ENCODE measurements around the gene SBNO2.

Gene SBNO2

DNA sequence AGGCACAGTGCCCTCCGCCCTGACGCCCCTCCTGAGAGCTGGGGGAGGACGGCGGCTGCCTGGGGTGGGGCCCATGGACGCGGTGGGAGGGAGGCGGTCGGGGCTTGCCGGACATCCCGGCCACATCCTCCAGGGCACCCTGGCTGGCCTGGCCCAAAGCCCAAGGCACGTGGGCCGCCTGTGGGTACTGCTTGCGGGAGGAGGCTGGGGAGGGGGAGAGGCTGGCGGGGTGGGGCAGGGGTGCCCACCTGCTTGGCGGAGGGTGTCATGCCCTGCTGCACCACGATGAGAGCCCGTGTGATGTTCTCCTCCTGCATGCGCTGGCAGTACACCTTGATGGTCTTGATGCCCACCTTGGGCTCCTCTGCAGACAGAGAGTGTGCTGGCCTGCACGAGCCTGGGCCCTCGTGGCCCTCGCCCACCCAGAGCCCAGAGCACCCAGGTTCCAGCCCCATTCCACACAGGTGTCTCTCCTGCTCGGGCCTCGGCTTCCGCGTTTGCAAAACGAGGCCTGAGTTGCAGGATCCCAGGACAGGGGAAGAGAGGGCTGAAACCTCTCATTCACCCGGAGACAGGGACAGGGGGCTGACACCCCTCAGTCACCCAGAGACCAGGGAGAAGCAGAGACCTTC is 82.4 kb downstream of the SBNO2 start:
- TF ChIP-seq, protein P1, sequence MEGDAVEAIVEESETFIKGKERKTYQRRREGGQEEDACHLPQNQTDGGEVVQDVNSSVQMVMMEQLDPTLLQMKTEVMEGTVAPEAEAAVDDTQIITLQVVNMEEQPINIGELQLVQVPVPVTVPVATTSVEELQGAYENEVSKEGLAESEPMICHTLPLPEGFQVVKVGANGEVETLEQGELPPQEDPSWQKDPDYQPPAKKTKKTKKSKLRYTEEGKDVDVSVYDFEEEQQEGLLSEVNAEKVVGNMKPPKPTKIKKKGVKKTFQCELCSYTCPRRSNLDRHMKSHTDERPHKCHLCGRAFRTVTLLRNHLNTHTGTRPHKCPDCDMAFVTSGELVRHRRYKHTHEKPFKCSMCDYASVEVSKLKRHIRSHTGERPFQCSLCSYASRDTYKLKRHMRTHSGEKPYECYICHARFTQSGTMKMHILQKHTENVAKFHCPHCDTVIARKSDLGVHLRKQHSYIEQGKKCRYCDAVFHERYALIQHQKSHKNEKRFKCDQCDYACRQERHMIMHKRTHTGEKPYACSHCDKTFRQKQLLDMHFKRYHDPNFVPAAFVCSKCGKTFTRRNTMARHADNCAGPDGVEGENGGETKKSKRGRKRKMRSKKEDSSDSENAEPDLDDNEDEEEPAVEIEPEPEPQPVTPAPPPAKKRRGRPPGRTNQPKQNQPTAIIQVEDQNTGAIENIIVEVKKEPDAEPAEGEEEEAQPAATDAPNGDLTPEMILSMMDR (IDR thresholded peaks at IDR 0.05; ENCODE audit: insufficient read depth, low read depth, low read length, missing control alignments) = no peak
- no peak overlapping the region for H3K4me3 ChIP-seq (ENCODE audit: low read length)
- no peak for DNase-seq (ENCODE audit: low read depth)

DNA sequence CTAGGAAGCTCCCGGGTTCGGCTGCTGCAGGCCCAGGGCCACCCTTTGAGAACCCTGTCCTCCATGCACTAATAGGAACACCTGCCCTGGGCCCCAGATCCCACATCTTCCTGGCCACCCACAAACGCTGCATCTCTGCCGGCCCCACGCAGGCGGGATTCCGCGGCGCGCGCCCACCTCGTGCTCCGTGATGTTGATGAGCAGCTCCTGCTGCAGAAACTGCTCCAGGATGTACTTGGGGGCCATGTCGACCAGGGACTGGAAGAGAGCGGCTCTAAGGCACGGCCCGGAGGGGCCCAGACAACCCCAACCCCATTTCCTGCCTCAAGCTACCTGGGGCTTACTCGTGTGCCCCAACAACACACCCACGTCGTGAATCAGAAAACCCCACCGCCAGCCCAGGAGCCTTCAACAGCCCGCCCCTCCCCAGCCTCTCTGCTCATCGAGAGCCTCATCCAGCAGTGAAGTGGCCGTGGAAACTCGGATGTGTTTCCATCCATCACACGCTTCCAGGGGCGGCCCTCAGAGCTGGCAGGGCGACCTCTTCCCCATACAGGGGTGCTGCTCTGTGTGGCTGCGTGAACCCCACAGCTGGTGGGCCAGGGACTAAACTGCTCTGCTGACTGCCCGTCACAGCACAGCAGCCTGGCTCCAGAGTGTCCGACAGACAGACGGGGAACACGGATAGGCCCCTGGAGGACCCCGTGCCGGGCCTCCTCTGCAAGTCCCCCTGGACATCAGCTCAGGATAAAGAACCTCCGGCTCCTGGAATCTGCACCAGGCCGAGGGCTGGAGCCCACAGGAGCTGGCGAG is 83.1 kb downstream of the SBNO2 start:
- TF ChIP-seq, protein P1 (IDR thresholded peaks at IDR 0.05; ENCODE audit: insufficient read depth, low read depth, low read length, missing control alignments) = no peak
- no peak for DNase-seq (ENCODE audit: low read depth)
- H3K4me3 ChIP-seq (ENCODE audit: low read length) = no peak overlapping the region

DNA sequence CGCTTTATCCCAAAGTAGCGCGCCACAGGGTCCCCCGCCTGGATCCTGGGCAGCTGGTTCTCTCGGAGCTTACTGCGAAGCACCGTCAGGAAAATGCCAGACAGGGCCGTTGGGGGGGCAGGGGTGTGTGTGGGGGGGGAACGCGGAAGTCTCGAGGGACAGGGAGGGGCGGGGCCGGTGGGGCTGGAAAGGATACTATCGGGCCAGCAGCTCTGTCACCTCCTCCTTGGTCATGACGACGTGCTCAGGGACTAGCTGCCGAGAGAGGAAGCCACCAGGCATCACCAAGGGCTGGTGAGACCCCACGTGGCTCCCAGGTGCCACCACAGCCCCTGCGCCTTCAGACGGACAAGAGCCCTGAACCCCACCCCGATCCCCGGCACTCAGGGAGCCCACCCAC is 84.2 kb downstream of the SBNO2 start:
- no peak overlapping the region for H3K4me3 ChIP-seq (ENCODE audit: low read length)
- TF ChIP-seq, protein P1 (IDR thresholded peaks at IDR 0.05; ENCODE audit: insufficient read depth, low read depth, low read length, missing control alignments) = no peak
- DNase-seq (ENCODE audit: low read depth) = no peak

DNA sequence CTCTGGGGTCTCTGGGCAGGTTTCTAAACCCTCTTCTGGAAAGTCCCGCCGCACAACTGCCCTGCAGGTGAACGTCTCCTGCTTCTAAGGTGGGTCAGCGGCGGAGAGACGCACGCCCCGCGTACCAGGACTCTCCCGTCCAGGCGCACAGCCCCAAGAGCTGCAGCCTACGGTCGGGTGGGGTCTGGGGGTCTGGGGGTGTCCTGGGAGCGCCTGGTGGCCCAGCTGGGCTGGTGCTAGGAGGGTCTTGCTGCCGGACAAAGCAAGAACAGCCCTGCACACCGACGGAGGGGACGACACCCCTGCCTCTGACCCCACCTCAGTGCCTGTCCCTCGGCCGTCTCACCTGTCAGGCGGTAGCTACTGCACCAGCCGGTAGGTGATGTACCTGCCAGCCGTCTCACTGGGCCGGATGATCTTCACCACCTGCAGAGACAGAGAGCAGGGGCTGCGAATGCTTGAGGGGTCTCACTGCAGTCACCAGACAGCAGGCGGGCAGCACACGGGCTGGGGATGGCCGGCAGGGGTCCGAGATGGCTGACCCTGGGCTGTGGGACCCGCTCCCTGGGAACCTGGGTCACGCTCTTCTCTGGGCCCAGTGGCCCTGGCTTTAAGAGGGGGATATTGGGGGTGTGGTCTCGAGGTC is 84.8 kb downstream of the SBNO2 start:
- no peak overlapping the region for H3K4me3 ChIP-seq (ENCODE audit: low read length)
- DNase-seq (ENCODE audit: low read depth) = no peak
- TF ChIP-seq, protein P1 (IDR thresholded peaks at IDR 0.05; ENCODE audit: insufficient read depth, low read depth, low read length, missing control alignments) = no peak

DNA sequence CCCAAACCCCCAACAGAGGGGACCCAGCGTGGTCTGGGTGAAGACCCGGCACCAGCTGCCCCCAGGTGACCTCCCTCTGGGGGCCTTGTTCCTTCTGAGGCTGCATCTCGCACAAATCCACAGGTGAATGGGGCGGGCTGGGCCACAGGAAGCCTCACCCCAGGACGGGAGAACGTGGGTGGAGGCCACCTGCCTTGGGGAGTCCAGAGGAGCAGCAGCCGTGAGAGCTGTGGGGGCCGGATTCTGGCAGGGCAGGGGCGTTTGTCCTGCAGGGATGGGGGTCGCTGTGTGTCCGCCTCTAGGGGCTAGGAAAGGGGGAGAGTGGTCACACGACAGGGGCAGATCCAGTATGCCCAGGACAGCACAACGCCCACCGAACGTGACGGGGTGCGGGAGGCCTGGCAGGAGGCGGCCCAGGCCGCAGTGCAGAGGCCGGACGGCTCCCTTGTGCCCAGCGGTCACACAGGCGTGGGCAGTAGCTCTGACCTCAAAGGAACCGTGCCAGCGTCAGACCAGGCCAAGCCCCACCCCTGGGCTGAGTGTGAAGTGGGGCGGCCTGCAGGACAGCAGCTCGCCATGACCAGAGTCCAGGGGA is 85.6 kb downstream of the SBNO2 start:
- TF ChIP-seq, protein P1 (IDR thresholded peaks at IDR 0.05; ENCODE audit: insufficient read depth, low read depth, low read length, missing control alignments) = no peak
- H3K4me3 ChIP-seq (ENCODE audit: low read length) = no peak overlapping the region
- DNase-seq (ENCODE audit: low read depth) = no peak

DNA sequence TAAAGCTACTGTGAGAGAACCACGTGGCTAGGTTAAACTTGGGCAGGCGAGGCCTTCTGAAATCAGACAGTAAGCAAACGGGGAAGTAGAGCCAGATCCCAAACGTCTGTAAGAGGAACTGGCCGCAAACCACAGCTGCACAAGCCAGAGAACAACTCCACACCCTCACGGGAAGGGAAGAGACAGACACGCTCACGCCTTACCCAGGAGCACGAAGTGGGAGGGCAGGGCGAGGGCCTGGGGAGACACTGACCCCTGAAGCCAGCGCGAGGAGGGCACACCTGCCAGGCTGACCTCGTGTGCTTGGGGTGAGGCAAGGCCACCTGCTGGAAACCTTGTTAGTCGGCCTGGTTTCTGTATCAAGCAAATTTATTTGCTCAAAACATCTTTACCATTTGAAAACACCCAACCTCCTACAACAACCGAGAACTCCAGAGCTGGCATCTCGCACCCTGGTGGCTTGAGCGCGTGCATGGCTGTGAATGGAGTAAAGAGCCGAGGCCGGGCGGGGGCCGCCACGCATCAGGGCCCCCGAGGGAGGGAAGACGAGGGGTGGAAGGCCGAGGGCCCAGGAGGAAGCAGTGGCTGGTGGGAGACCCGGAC is 86.2 kb downstream of the SBNO2 start:
- DNase-seq (ENCODE audit: low read depth) = no peak
- H3K4me3 ChIP-seq (ENCODE audit: low read length) = no peak overlapping the region
- TF ChIP-seq, protein P1 (IDR thresholded peaks at IDR 0.05; ENCODE audit: insufficient read depth, low read depth, low read length, missing control alignments) = no peak
